Hepatocyte (in vitro differentiated cells): ENCODE measurements around the gene SLC27A4. TPM values are rescaled to one million over a fixed set of nuclear protein-coding genes. Genes with fewer than 3 reads are reported as not detected.
"Not testable (repeated sequence)": the region's sequence is repeated elsewhere in the genome, so short reads cannot be mapped to it uniquely, and the experiment has no call there.

ENCODE experiments used
- DNase-seq: peaks from one replicate; pipeline ENCODE4 v3.0.0-alpha.2; 2016; ENCODE audit warnings: low spot score
- H2AFZ ChIP-seq: fragments of 200-600 bp; sonication (generic); 2 replicates; pipeline ENCODE4 v1.6.0; 2016; ENCODE audit warnings: antibody characterized with exemption, mild to moderate bottlenecking
- H3K27ac ChIP-seq: fragments of 200-600 bp; sonication (generic); 2 replicates; pipeline ENCODE4 v1.5.1; 2016; ENCODE audit warnings: mild to moderate bottlenecking
- H3K27me3 ChIP-seq: fragments of 200-600 bp; sonication (generic); 2 replicates; pipeline ENCODE4 v1.6.1; 2016
- H3K36me3 ChIP-seq: fragments of 200-600 bp; sonication (generic); replicated peaks from 2 replicates; pipeline ENCODE4 v1.5.1; 2016; ENCODE audit warnings: low read depth; ENCODE audit not compliant: insufficient read depth
- H3K4me1 ChIP-seq: fragments of 200-600 bp; sonication (generic); 2 replicates; pipeline ENCODE4 v1.5.1; 2016; ENCODE audit warnings: mild to moderate bottlenecking, moderate library complexity; ENCODE audit not compliant: insufficient read depth
- H3K4me2 ChIP-seq: fragments of 200-600 bp; sonication (generic); 2 replicates; pipeline ENCODE4 v1.6.0; 2016
- H3K4me3 ChIP-seq: fragments of 200-600 bp; sonication (generic); 2 replicates; pipeline ENCODE4 v1.5.1; 2016; ENCODE audit warnings: mild to moderate bottlenecking
- H3K79me2 ChIP-seq: fragments of 200-600 bp; sonication (generic); 2 replicates; pipeline ENCODE4 v1.6.0; 2017; ENCODE audit warnings: mild to moderate bottlenecking
- H3K9me2 ChIP-seq: fragments of 200-600 bp; sonication (generic); replicated peaks from 2 replicates; pipeline ENCODE4 v1.6.0; 2017; ENCODE audit warnings: mild to moderate bottlenecking; ENCODE audit not compliant: insufficient read depth
- H3K9me3 ChIP-seq: fragments of 200-600 bp; sonication (generic); 2 replicates; pipeline ENCODE4 v1.5.1; 2016; ENCODE audit warnings: low read depth, mild to moderate bottlenecking
- H4K20me1 ChIP-seq: fragments of 200-600 bp; sonication (generic); 2 replicates; pipeline ENCODE4 v1.6.0; 2016; ENCODE audit warnings: mild to moderate bottlenecking; ENCODE audit not compliant: insufficient read depth, poor library complexity, severe bottlenecking
- EZH2 ChIP-seq: fragments of 200-600 bp; sonication (generic); IDR thresholded peaks from 2 replicates; pipeline ENCODE4 v1.6.1; 2016; ENCODE audit warnings: antibody characterized with exemption, mild to moderate bottlenecking, borderline replicate concordance
- EZH2phosphoT487 ChIP-seq: fragments of 200-600 bp; sonication (generic); IDR thresholded peaks from one replicate; pipeline ENCODE4 v1.6.1; 2018; ENCODE audit warnings: antibody characterized with exemption, mild to moderate bottlenecking, low read depth, moderate library complexity; ENCODE audit not compliant: unreplicated experiment, severe bottlenecking
- WGBS: methylation state at CpG from one replicate; pipeline ENCODE4 v1.1.6; 2016; ENCODE audit warnings: low lambda C conversion rate; ENCODE audit errors: missing lambda C conversion rate; 5-methylcytosine and 5-hydroxymethylcytosine counted together
- polyA plus RNA-seq: library from polyadenylated mRNA; unstranded; fragments of >200 nt; fragmentation: Nextera tagmentation; extraction: Ambion mirVana; gene quantifications from 2 replicates; pipeline ENCODE4 v1.2.1, GENCODE V29; 2016
- total RNA-seq: library from RNA; depleted of rRNA; stranded (reverse); fragments of >200 nt; gene quantifications from 2 replicates; pipeline ENCODE4 v1.2.3, GENCODE V29; 2014
- TF ChIP-seq, protein P1 (sequence below): fragments of 200-600 bp; sonication (generic); IDR thresholded peaks from 2 replicates; pipeline ENCODE4 v1.5.1; 2016; ENCODE audit warnings: antibody characterized with exemption, mild to moderate bottlenecking; ENCODE audit not compliant: poor library complexity

SLC27A4 gene
- total and polyA plus RNA-seq, 2 experiments from 2014 or later, result 21.9 to 23.4 TPM

GRCh38 chr9:128335161-128335560, 5.2 kb upstream of the SLC27A4 start:
- no peak for TF ChIP-seq EZH2
- no peak for TF ChIP-seq EZH2phosphoT487
- TF ChIP-seq, protein P1, sequence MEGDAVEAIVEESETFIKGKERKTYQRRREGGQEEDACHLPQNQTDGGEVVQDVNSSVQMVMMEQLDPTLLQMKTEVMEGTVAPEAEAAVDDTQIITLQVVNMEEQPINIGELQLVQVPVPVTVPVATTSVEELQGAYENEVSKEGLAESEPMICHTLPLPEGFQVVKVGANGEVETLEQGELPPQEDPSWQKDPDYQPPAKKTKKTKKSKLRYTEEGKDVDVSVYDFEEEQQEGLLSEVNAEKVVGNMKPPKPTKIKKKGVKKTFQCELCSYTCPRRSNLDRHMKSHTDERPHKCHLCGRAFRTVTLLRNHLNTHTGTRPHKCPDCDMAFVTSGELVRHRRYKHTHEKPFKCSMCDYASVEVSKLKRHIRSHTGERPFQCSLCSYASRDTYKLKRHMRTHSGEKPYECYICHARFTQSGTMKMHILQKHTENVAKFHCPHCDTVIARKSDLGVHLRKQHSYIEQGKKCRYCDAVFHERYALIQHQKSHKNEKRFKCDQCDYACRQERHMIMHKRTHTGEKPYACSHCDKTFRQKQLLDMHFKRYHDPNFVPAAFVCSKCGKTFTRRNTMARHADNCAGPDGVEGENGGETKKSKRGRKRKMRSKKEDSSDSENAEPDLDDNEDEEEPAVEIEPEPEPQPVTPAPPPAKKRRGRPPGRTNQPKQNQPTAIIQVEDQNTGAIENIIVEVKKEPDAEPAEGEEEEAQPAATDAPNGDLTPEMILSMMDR, result no peak
- no peaks in the 10 kb centered on the region for H3K9me2 ChIP-seq
- H4K20me1 ChIP-seq, result no peaks in the 10 kb centered on the region
- H3K4me1 ChIP-seq, result peaks cover 3% of the 10 kb centered on the region
- no peaks in the 10 kb centered on the region for H3K79me2 ChIP-seq
- H3K4me2 ChIP-seq, result no peak overlapping the region
- H3K27ac ChIP-seq, result no peak overlapping the region
- no peak overlapping the region for H3K4me3 ChIP-seq
- DNase-seq, result no peak
- H3K27me3 ChIP-seq, result no peaks in the 10 kb centered on the region
- H3K36me3 ChIP-seq, result no peaks in the 10 kb centered on the region
- H3K9me3 ChIP-seq, result no peaks in the 10 kb centered on the region
- H2AFZ ChIP-seq, result no peak overlapping the region
- 94% methylated on average over 7 of the region's 7 CpGs for WGBS

DNA sequence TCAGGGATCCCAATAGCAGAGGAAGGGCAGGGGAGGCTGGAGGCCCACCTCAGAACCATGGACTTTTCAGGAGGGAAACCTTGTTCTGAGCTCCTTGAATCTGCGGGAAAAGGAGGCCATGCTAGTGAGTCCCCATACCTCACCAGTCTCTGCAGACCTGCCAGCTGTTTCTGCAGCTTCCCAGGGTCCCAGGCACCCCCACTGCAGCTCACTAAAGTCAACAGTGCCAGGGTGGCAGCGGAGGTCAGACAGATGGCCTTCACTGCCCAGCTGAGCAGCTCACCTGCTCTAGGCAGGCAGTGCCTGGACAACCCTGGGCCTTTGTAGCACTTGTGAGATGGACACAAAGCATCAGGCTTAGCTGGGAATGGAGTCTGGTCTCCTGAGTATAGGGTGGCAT, 4.4 kb upstream of the SLC27A4 start:
- H3K9me2 ChIP-seq, result no peaks in the 10 kb centered on the region
- no peak overlapping the region for H3K4me2 ChIP-seq
- H3K4me1 ChIP-seq, result peaks cover 3% of the 10 kb centered on the region
- H2AFZ ChIP-seq, result no peak overlapping the region
- DNase-seq, result no peak
- no peaks in the 10 kb centered on the region for H3K27me3 ChIP-seq
- H3K9me3 ChIP-seq, result no peaks in the 10 kb centered on the region
- TF ChIP-seq EZH2phosphoT487 (no peak), EZH2 (no peak)
- TF ChIP-seq, protein P1, result no peak
- no peaks in the 10 kb centered on the region for H3K79me2 ChIP-seq
- H3K27ac ChIP-seq, result no peak overlapping the region
- H3K36me3 ChIP-seq, result no peaks in the 10 kb centered on the region
- 91% methylated on average over 2 of the region's 2 CpGs for WGBS
- H3K4me3 ChIP-seq, result no peak overlapping the region
- no peaks in the 10 kb centered on the region for H4K20me1 ChIP-seq

DNA sequence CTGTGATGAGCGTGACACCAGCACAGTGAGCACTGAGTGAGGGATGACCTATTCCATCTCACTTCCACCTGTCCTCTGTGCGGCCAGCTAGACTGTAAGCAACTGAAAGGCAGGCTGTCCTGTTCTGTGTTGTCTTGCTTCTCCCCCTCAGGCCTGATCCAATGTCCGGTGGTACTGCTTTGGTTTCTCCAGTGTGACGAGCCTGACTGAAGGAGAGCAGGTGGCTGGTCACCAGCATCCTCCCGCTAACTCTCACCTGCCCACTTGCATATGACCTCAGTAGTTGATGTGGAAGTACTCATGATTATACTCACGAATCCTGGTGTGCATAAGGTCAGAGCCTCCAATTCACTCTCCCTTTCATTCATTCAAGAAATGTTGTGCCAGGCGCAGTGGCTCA, 2.4 kb upstream of the SLC27A4 start:
- H3K27me3 ChIP-seq, result no peaks in the 10 kb centered on the region
- no peak for DNase-seq
- no peak for TF ChIP-seq EZH2phosphoT487
- no peak for TF ChIP-seq EZH2
- TF ChIP-seq, protein P1, result no peak
- no peak overlapping the region for H3K4me2 ChIP-seq
- H3K9me3 ChIP-seq, result no peaks in the 10 kb centered on the region
- peaks cover 7% of the 10 kb centered on the region for H3K4me1 ChIP-seq
- H3K79me2 ChIP-seq, result peaks cover 4% of the 10 kb centered on the region
- H2AFZ ChIP-seq, result no peak overlapping the region
- no peaks in the 10 kb centered on the region for H3K36me3 ChIP-seq
- H3K9me2 ChIP-seq, result no peaks in the 10 kb centered on the region
- no peaks in the 10 kb centered on the region for H4K20me1 ChIP-seq
- H3K4me3 ChIP-seq, result no peak overlapping the region
- 96% methylated on average over 7 of the region's 7 CpGs for WGBS
- H3K27ac ChIP-seq, result no peak overlapping the region

- 96% methylated on average over 15 of the region's 15 CpGs for WGBS
- H3K9me3 ChIP-seq, H3K36me3 ChIP-seq, DNase-seq, H3K4me2 ChIP-seq, H3K4me1 ChIP-seq, H2AFZ ChIP-seq, H4K20me1 ChIP-seq, H3K4me3 ChIP-seq, H3K27ac ChIP-seq, H3K27me3 ChIP-seq, H3K9me2 ChIP-seq, H3K79me2 ChIP-seq: not testable (repeated sequence)
These were observed 1.3 kb upstream of the SLC27A4 start for GRCh38 chr9:128338852-128339614.
